ENCODE measurements around the gene RNF32. TPM values are rescaled to one million over a fixed set of nuclear protein-coding genes. Genes with fewer than 3 reads are reported as not detected.

Gene RNF32
- polyA plus RNA-seq, 1 donor (not counting 4 experiments of a cell fraction or from before 2014, with no cell fraction given), result 0.34 TPM

DNA sequence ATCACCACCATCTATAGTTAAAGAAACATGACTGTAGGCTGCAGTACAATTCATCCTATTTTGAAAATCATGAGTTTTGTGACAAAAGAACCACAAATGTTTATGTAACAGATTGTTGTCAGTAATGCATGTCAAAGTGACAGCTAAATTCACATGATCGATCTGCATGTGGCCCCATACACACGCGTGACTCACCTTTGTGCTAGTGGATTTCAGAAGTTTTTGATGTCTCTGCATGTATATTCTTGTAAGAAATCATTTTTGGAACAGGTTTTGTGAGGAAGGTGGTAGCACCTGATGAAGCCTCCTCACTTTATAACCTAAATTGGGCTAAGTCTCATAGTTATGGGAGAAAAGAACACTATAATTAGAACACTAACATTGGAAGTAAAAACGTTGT, 17.1 kb downstream of the RNF32 start:
- DNase-seq (ENCODE audit: low read depth, low spot score), result no peak
- Histone ChIP-seq H4K20me1 (ENCODE audit: control insufficient read depth, extremely low read depth, insufficient read depth, low read length) (no peaks in the 10 kb centered on the region), H3K36me3 (ENCODE audit: control insufficient read depth in 2 of 2, extremely low read depth in 1 of 2, insufficient read depth in 2 of 2, low read length in 2 of 2) (no peaks in the 10 kb centered on the region), H3K9me1 (ENCODE audit: control insufficient read depth, extremely low read depth, insufficient read depth, low read length) (no peaks in the 10 kb centered on the region), H3K4me3 (ENCODE audit: control insufficient read depth in 2 of 3, extremely low read depth in 1 of 3, insufficient read depth in 2 of 3, low read depth in 1 of 3, low read length in 3 of 3) (no peak overlapping the region), H2AFZ (ENCODE audit: control insufficient read depth, low read length) (no peak overlapping the region), H3K27me3 (ENCODE audit: control insufficient read depth, extremely low read depth, insufficient read depth, low read length) (no peaks in the 10 kb centered on the region), H3K4me2 (ENCODE audit: control insufficient read depth, extremely low read depth, insufficient read depth, low read depth, low read length) (no peak overlapping the region), H3K79me2 (ENCODE audit: control insufficient read depth, insufficient read depth, low read length) (no peaks in the 10 kb centered on the region), H3K27ac (ENCODE audit: control insufficient read depth, insufficient read depth, low read length) (no peak overlapping the region), H3K9me3 (ENCODE audit: control insufficient read depth, low read depth, low read length) (no peaks in the 10 kb centered on the region), H3K9ac (ENCODE audit: control insufficient read depth, extremely low read depth, insufficient read depth, low read length) (no peak overlapping the region), H3K4me1 (ENCODE audit: control insufficient read depth, extremely low read depth, insufficient read depth, low read length) (peaks cover 3% of the 10 kb centered on the region)
- TF ChIP-seq EZH2 (IDR thresholded peaks at IDR 0.05; ENCODE audit: low read length), result no peak
- TF ChIP-seq, protein P1, sequence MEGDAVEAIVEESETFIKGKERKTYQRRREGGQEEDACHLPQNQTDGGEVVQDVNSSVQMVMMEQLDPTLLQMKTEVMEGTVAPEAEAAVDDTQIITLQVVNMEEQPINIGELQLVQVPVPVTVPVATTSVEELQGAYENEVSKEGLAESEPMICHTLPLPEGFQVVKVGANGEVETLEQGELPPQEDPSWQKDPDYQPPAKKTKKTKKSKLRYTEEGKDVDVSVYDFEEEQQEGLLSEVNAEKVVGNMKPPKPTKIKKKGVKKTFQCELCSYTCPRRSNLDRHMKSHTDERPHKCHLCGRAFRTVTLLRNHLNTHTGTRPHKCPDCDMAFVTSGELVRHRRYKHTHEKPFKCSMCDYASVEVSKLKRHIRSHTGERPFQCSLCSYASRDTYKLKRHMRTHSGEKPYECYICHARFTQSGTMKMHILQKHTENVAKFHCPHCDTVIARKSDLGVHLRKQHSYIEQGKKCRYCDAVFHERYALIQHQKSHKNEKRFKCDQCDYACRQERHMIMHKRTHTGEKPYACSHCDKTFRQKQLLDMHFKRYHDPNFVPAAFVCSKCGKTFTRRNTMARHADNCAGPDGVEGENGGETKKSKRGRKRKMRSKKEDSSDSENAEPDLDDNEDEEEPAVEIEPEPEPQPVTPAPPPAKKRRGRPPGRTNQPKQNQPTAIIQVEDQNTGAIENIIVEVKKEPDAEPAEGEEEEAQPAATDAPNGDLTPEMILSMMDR (optimal IDR thresholded peaks at IDR 0.05 in 1 of 3, IDR thresholded peaks at IDR 0.05 in 1 of 3, conservative IDR thresholded peaks at IDR 0.05 in 1 of 3; ENCODE audit: extremely low read depth in 1 of 3, insufficient read depth in 2 of 3, low read length in 3 of 3), result no peak
- FAIRE-seq, result no peak
- dilution Hi-C loops (cut with MboI; ENCODE audit: extremely low pct_ligation_motif_present, low sequenced_read_pairs), result no loop called here

DNA sequence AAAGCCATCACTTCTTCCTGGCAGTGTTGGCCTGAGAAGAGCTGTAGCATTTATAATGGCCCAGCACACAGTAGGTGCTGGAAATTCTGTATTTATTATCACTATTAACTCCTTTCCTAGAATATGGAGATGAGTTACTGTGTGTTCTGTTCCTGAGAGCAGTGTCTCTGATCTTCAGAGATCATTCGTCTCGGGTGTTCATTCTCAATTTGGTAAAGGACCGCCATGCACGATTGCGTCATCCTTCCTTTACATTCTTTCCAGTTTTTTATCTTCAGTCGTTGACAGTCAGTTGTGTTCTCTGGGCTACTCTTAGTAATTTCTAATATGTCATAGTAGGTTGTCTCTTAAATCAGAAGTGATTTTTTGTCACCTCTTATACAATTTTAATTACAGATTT, 18.6 kb downstream of the RNF32 start:
- Histone ChIP-seq H3K79me2 (ENCODE audit: control insufficient read depth, insufficient read depth, low read length) (no peaks in the 10 kb centered on the region), H2AFZ (ENCODE audit: control insufficient read depth, low read length) (no peak overlapping the region), H3K9me1 (ENCODE audit: control insufficient read depth, extremely low read depth, insufficient read depth, low read length) (no peaks in the 10 kb centered on the region), H3K9me3 (ENCODE audit: control insufficient read depth, low read depth, low read length) (no peaks in the 10 kb centered on the region), H3K9ac (ENCODE audit: control insufficient read depth, extremely low read depth, insufficient read depth, low read length) (no peak overlapping the region), H4K20me1 (ENCODE audit: control insufficient read depth, extremely low read depth, insufficient read depth, low read length) (no peaks in the 10 kb centered on the region), H3K4me1 (ENCODE audit: control insufficient read depth, extremely low read depth, insufficient read depth, low read length) (peaks cover 3% of the 10 kb centered on the region), H3K36me3 (ENCODE audit: control insufficient read depth in 2 of 2, extremely low read depth in 1 of 2, insufficient read depth in 2 of 2, low read length in 2 of 2) (no peaks in the 10 kb centered on the region), H3K4me2 (ENCODE audit: control insufficient read depth, extremely low read depth, insufficient read depth, low read depth, low read length) (no peak overlapping the region), H3K4me3 (ENCODE audit: control insufficient read depth in 2 of 3, extremely low read depth in 1 of 3, insufficient read depth in 2 of 3, low read depth in 1 of 3, low read length in 3 of 3) (no peak overlapping the region), H3K27me3 (ENCODE audit: control insufficient read depth, extremely low read depth, insufficient read depth, low read length) (no peaks in the 10 kb centered on the region), H3K27ac (ENCODE audit: control insufficient read depth, insufficient read depth, low read length) (no peak overlapping the region)
- no peak for TF ChIP-seq EZH2 (IDR thresholded peaks at IDR 0.05; ENCODE audit: low read length)
- TF ChIP-seq, protein P1 (optimal IDR thresholded peaks at IDR 0.05 in 1 of 3, IDR thresholded peaks at IDR 0.05 in 1 of 3, conservative IDR thresholded peaks at IDR 0.05 in 1 of 3; ENCODE audit: extremely low read depth in 1 of 3, insufficient read depth in 2 of 3, low read length in 3 of 3), result no peak
- DNase-seq (ENCODE audit: low read depth, low spot score) (no peak), FAIRE-seq (no peak)
- dilution Hi-C loops (cut with MboI; ENCODE audit: extremely low pct_ligation_motif_present, low sequenced_read_pairs), result no loop called here
